ENCODE results near the gene MBD3L1.

The MBD3L1 gene

GRCh38 chr19:8881512-8881911 lies 49.3 kb downstream of the MBD3L1 start:
- DNase-seq, result no peak

GRCh38 chr19:8884416-8884815 lies 52.2 kb downstream of the MBD3L1 start:
- no peak for DNase-seq

- no peak for DNase-seq
These were observed 55.2 kb downstream of the MBD3L1 start for GRCh38 chr19:8887364-8887763.

GRCh38 chr19:8890260-8890659 lies 58.1 kb downstream of the MBD3L1 start:
- no peak for DNase-seq
